SJCRH30 (cell line): ENCODE measurements around the gene RAB1B. TPM values are rescaled to one million over a fixed set of nuclear protein-coding genes. Genes with fewer than 3 reads are reported as not detected.
"Not testable (repeated sequence)": the region's sequence is repeated elsewhere in the genome, so short reads cannot be mapped to it uniquely, and the experiment has no call there.

ENCODE experiments used
- DNase-seq, 2 experiments: peaks; one replicate each; pipeline ENCODE4 v3.0.0-alpha.2; 2015 to 2020
- H3K27ac ChIP-seq: fragments of 250-450 bp; sonication (Bioruptor Pico); 2 replicates; pipeline ENCODE4 v1.5.1; 2020; ENCODE audit warnings: mild to moderate bottlenecking, moderate library complexity
- H3K27me3 ChIP-seq: fragments of 250-450 bp; sonication (Bioruptor Pico); 2 replicates; pipeline ENCODE4 v1.5.1; 2020; ENCODE audit warnings: mild to moderate bottlenecking, moderate library complexity
- H3K36me3 ChIP-seq: fragments of 250-450 bp; sonication (Bioruptor Pico); 2 replicates; pipeline ENCODE4 v1.5.1; 2020; ENCODE audit warnings: mild to moderate bottlenecking, moderate library complexity
- H3K4me1 ChIP-seq: fragments of 250-450 bp; sonication (Bioruptor Pico); 2 replicates; pipeline ENCODE4 v1.5.1; 2020; ENCODE audit warnings: mild to moderate bottlenecking, moderate library complexity
- H3K4me3 ChIP-seq: fragments of 250-450 bp; sonication (Bioruptor Pico); 2 replicates; pipeline ENCODE4 v1.5.1; 2020; ENCODE audit warnings: mild to moderate bottlenecking, moderate library complexity
- H3K9me3 ChIP-seq: fragments of 250-450 bp; sonication (Bioruptor Pico); replicated peaks from 2 replicates; pipeline ENCODE4 v1.5.1; 2020; ENCODE audit warnings: mild to moderate bottlenecking, moderate library complexity
- total RNA-seq: library from RNA; depleted of rRNA; stranded (reverse); fragments of >200 nt; shearing (Covaris generic); gene quantifications from 2 replicates; pipeline ENCODE4 v1.2.3, GENCODE V29; 2014; rRNA removed

RAB1B gene
- total RNA-seq, 1 experiment from 2014 or later, result 83.2 TPM

DNA sequence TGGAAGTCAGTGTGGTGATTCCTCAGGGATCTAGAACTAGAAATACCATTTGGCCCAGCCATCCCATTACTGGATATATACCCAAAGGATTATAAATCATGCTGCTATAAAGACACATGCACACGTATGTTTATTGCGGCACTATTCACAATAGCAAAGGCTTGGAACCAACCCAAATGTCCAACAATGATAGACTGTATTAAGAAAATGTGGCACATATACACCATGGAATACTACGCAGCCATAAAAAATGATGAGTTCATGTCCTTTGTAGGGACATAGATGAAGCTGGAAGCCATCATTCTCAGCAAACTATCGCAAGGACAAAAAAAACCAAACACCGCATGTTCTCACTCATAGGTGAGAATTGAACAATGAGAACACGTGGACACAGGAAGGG is 52.3 kb downstream of the RAB1B start:
- not testable (repeated sequence) for H3K27me3 ChIP-seq, DNase-seq, H3K4me3 ChIP-seq, H3K27ac ChIP-seq, H3K36me3 ChIP-seq, H3K9me3 ChIP-seq
- peaks cover 11% of the 10 kb centered on the region for H3K4me1 ChIP-seq

DNA sequence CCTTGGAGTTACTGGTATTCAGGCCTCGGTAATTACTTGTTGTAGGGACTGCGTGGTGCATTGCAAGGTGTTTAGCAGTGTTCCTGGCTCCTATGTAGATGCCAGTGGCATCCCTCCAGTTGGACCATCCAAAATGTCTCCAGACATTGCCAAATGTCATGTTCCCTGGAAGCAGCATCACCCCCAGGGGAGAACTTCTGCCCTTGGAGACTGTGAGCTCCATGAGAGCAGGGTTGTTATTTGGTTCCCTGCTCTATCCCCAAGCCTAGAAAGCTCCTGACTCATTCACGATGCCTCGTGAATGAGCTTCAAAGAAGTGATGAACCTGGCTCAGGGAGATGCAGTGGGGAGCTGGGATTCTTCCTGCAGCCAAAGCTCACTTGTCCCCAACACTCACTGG is 53.2 kb downstream of the RAB1B start:
- H3K36me3 ChIP-seq, result no peaks in the 10 kb centered on the region
- peaks cover 13% of the 10 kb centered on the region for H3K4me1 ChIP-seq
- no peak overlapping the region for H3K27ac ChIP-seq
- H3K27me3 ChIP-seq, result no peaks in the 10 kb centered on the region
- DNase-seq, result no peak
- H3K4me3 ChIP-seq, result no peak overlapping the region
- no peaks in the 10 kb centered on the region for H3K9me3 ChIP-seq

GRCh38 chr11:66322732-66323427 is 54.4 kb downstream of the RAB1B start:
- Histone ChIP-seq H3K9me3 (no peaks in the 10 kb centered on the region), H3K4me1 (peaks cover 15% of the 10 kb centered on the region), H3K4me3 (no peak overlapping the region), H3K36me3 (no peaks in the 10 kb centered on the region), H3K27ac (no peak overlapping the region), H3K27me3 (no peaks in the 10 kb centered on the region)
- no peak for DNase-seq

- no peak overlapping the region for H3K4me3 ChIP-seq
- H3K4me1 ChIP-seq, result peaks cover 8% of the 10 kb centered on the region; the same call in 1 of the 2 replicates
- H3K9me3 ChIP-seq, result no peaks in the 10 kb centered on the region
- DNase-seq, result no peak
- H3K27ac ChIP-seq, result no peak overlapping the region
- H3K27me3 ChIP-seq, result no peaks in the 10 kb centered on the region
- no peaks in the 10 kb centered on the region for H3K36me3 ChIP-seq
Measured at GRCh38 chr11:66323684-66324083, 55.2 kb downstream of the RAB1B start.

DNA sequence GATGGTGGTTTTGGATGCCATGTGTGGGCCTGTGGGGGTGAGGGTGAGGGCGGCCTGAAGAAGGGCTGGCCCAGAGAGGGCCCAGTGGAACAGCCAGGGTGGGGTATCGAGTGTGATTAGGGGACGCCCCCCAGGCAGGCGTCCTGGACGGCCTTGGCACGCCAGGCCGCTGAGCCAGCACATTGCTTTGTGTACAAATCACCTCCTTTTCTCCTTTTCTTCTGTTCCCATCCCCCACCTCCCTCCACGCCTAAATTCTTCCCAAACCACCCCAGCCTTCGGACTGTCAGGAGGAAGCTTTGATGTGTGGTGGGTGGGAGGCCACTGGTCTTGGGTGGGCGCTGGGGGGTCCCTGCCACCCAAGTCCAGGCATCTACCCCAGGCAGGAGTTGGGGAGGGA is 56.2 kb downstream of the RAB1B start:
- H3K4me3 ChIP-seq, result no peak overlapping the region
- no peak for DNase-seq
- H3K9me3 ChIP-seq, result no peaks in the 10 kb centered on the region
- H3K36me3 ChIP-seq, result no peaks in the 10 kb centered on the region
- H3K27me3 ChIP-seq, result no peaks in the 10 kb centered on the region
- peaks cover 7% of the 10 kb centered on the region; the same call in 1 of the 2 replicates for H3K4me1 ChIP-seq
- no peak overlapping the region for H3K27ac ChIP-seq

- no peaks in the 10 kb centered on the region for H3K36me3 ChIP-seq
- H3K4me3 ChIP-seq, result no peak overlapping the region
- H3K9me3 ChIP-seq, result no peaks in the 10 kb centered on the region
- peaks cover 7% of the 10 kb centered on the region; the same call in 1 of the 2 replicates for H3K4me1 ChIP-seq
- H3K27me3 ChIP-seq, result no peaks in the 10 kb centered on the region
- H3K27ac ChIP-seq, result no peak overlapping the region
- DNase-seq, result no peak
Measured at GRCh38 chr11:66325263-66325671, 56.8 kb downstream of the RAB1B start.

- no peaks in the 10 kb centered on the region for H3K27me3 ChIP-seq
- no peak for DNase-seq
- H3K27ac ChIP-seq, result no peak overlapping the region; the same call in 1 of the 2 replicates
- peaks cover 7% of the 10 kb centered on the region; the same call in 1 of the 2 replicates for H3K4me1 ChIP-seq
- no peaks in the 10 kb centered on the region for H3K9me3 ChIP-seq
- H3K36me3 ChIP-seq, result no peaks in the 10 kb centered on the region
- H3K4me3 ChIP-seq, result no peak overlapping the region
Measured at GRCh38 chr11:66326261-66327111, 58.0 kb downstream of the RAB1B start.

Other genes starting within 250 kb of the RAB1B start
- gene CATSPER1, start 242.2 kb upstream of the RAB1B start, total RNA-seq, result 0.24 and 0.51 TPM in 2 replicates
- gene GAL3ST3, start 219.5 kb upstream of the RAB1B start, total RNA-seq, result not detected in 2 replicates
- gene SF3B2, start 216.3 kb upstream of the RAB1B start, total RNA-seq, result 163 and 169 TPM in 2 replicates
- 11.8 and 12.5 TPM in 2 replicates for gene PACS1, start 198.4 kb upstream of the RAB1B start, total RNA-seq
- 6.8 and 9.0 TPM in 2 replicates for gene KLC2, start 10.9 kb upstream of the RAB1B start, total RNA-seq
- gene CNIH2, start 9.5 kb downstream of the RAB1B start, total RNA-seq, result 4.5 and 5.8 TPM in 2 replicates
- 43.6 and 44.9 TPM in 2 replicates for gene YIF1A, start 20.5 kb downstream of the RAB1B start, total RNA-seq
- not detected in 2 replicates for gene TMEM151A, start 23.3 kb downstream of the RAB1B start, total RNA-seq
- gene CD248, start 48.4 kb downstream of the RAB1B start, total RNA-seq, result 0.30 and 0.45 TPM in 2 replicates
- gene RIN1, start 67.8 kb downstream of the RAB1B start, total RNA-seq, result 1.2 and 1.6 TPM in 2 replicates
- 40.5 and 42.9 TPM in 2 replicates for gene BRMS1, start 76.5 kb downstream of the RAB1B start, total RNA-seq
- gene B4GAT1, start 79.0 kb downstream of the RAB1B start, total RNA-seq, result 7.7 and 8.0 TPM in 2 replicates
- gene SLC29A2, start 103.1 kb downstream of the RAB1B start, total RNA-seq, result 2.6 TPM in 2 replicates
- gene NPAS4, start 152.4 kb downstream of the RAB1B start, total RNA-seq, result not detected in 2 replicates
- 86.7 and 102 TPM in 2 replicates for gene MRPL11, start 170.2 kb downstream of the RAB1B start, total RNA-seq
- gene PELI3, start 198.3 kb downstream of the RAB1B start, total RNA-seq, result 5.1 and 6.9 TPM in 2 replicates
- 30.1 and 33.4 TPM in 2 replicates for gene DPP3, start 211.8 kb downstream of the RAB1B start, total RNA-seq
- 11.0 and 13.6 TPM in 2 replicates for gene BBS1, start 242.0 kb downstream of the RAB1B start, total RNA-seq